MG63 (cell line): ENCODE data around the gene ZC3H6. TPM values are rescaled to one million over a fixed set of nuclear protein-coding genes. Genes with fewer than 3 reads are reported as not detected.
"Not testable (repeated sequence)": the region's sequence is repeated elsewhere in the genome, so short reads cannot be mapped to it uniquely, and the experiment has no call there.

Source experiments
- DNase-seq: peaks from one replicate; pipeline ENCODE4 v3.0.0-alpha.2; 2020
- H3K27me3 ChIP-seq: fragments of 250-450 bp; sonication (Bioruptor Pico); 2 replicates; pipeline ENCODE4 v1.5.1; 2020; ENCODE audit warnings: mild to moderate bottlenecking, moderate library complexity
- H3K36me3 ChIP-seq: fragments of 250-450 bp; sonication (Bioruptor Pico); 2 replicates; pipeline ENCODE4 v1.5.1; 2020; ENCODE audit warnings: mild to moderate bottlenecking, moderate library complexity
- H3K4me3 ChIP-seq: fragments of 250-450 bp; sonication (Bioruptor Pico); 2 replicates; pipeline ENCODE4 v1.5.1; 2020; ENCODE audit warnings: mild to moderate bottlenecking, moderate library complexity
- H3K9me3 ChIP-seq: fragments of 250-450 bp; sonication (Bioruptor Pico); 2 replicates; pipeline ENCODE4 v1.5.1; 2020; ENCODE audit warnings: mild to moderate bottlenecking, moderate library complexity
- total RNA-seq: library from RNA; depleted of rRNA; stranded (reverse); fragments of >200 nt; shearing (Covaris generic); gene quantifications from 2 replicates; pipeline ENCODE4 v1.2.3, GENCODE V29; 2014; ENCODE audit warnings: low replicate concordance

The ZC3H6 gene
- total RNA-seq, 1 experiment from 2014 or later = 0.26 TPM

GRCh38 chr2:112262876-112263275 lies 12.5 kb upstream of the ZC3H6 start:
- Histone ChIP-seq H3K4me3 (no peak overlapping the region), H3K27me3 (no peaks in the 10 kb centered on the region), H3K36me3 (no peaks in the 10 kb centered on the region), H3K9me3 (no peaks in the 10 kb centered on the region)
- no peak for DNase-seq

DNA sequence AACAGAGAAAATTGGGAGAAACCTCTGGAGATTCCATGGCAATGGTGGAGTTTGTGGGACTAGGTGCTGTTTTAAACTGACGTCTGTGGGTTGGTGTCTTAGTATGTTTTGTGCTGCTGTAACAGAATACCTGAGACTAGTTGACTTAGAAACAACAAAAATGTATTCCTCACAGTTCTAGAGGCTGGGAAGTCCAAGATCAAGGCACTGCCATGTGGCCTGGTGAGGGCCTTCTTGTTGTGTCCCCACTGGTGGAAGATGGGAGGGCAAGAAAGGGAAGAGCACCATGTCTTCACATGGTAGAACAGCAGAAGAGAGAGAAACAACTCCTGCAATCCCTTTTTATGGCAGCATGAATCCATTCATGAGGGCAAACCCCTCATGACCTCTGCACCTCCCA lies 6.8 kb upstream of the ZC3H6 start:
- no peak for DNase-seq
- no peaks in the 10 kb centered on the region for H3K27me3 ChIP-seq
- no peak overlapping the region for H3K4me3 ChIP-seq
- H3K9me3 ChIP-seq = no peaks in the 10 kb centered on the region
- H3K36me3 ChIP-seq = no peaks in the 10 kb centered on the region

DNA sequence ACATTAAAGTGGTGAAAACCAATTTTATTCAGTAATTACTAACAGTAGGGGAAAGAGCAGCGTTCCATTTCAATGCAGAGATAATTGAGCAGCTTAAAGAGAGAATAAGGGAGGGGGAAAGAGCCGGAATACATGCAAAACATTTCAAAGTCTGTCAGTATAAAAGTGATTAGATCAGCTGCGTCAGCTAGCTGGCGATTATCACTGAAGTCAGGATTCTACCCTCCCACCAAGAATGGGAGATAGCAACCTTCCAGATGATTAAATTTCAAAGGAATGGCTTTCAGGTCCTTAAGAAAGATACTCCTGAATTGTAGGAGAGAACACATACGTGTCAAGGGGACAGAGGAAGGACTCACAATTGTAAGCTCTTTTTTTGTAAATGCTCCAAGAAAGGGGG lies 2.7 kb upstream of the ZC3H6 start:
- no peaks in the 10 kb centered on the region for H3K27me3 ChIP-seq
- H3K4me3 ChIP-seq = no peak overlapping the region
- no peak for DNase-seq
- no peaks in the 10 kb centered on the region for H3K9me3 ChIP-seq
- H3K36me3 ChIP-seq = no peaks in the 10 kb centered on the region

GRCh38 chr2:112273349-112273748 lies 2.0 kb upstream of the ZC3H6 start:
- no peak for DNase-seq
- no peaks in the 10 kb centered on the region for H3K9me3 ChIP-seq
- no peaks in the 10 kb centered on the region for H3K27me3 ChIP-seq

GRCh38 chr2:112275887-112276773 lies 733 bp downstream of the ZC3H6 start:
- no peaks in the 10 kb centered on the region for H3K36me3 ChIP-seq
- H3K4me3 ChIP-seq = peak overlapping the region; percentile 90
- no peaks in the 10 kb centered on the region for H3K9me3 ChIP-seq
- H3K27me3 ChIP-seq = no peaks in the 10 kb centered on the region
- DNase-seq = peak; percentile 92

More at GRCh38 chr2:112273349-112273748, 2.0 kb upstream of the ZC3H6 start:
- no peak overlapping the region for H3K4me3 ChIP-seq
- no peaks in the 10 kb centered on the region for H3K36me3 ChIP-seq

DNA sequence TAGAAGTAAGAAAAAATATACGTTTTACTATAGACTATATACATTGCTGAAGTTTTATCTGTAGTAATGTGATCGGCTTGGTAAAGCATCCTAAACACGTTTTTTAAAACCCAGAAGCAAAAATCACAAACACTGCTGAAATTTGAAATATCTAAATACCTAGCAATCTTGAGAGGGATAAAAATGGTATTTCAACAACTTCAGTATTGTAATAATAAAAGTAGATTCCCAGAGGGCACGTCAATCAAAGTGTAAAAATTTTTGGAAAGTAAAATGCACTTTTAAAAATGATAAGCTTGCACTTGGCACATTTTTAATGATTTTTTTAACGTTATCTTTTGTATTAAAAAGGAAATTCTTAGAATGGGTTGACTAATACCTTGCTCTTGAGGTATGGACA lies 1.6 kb downstream of the ZC3H6 start:
- H3K4me3 ChIP-seq = no peak overlapping the region
- H3K27me3 ChIP-seq = no peaks in the 10 kb centered on the region
- DNase-seq = no peak

DNA sequence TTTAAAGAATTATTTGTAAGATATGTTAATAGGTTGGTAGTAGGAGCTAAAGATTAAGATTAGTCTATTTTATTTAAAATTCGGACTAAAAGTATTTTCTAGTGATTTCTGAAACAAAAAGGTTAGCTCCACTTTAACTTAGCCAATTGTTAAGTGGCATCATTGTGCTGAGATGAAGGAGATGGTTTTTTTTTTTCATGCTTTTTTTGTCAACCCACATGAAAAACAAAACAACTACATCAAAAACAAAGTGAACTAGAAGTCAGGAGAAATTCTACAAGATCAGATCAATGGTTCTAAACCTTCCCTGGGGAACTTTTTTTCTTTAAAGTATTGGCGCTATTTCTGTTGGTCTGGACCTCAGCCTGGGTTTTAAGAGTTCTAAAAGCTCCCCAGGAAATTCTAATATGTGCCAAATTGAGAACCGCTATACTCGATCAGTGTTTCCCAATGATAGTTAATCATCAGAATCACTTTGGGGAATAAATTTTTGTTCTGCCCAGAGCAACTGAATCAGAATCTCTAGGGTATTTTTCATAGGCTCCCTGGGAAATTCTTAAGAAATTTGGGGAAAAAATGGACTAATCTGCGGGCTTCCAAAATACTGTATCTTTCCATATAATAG lies 2.3 kb downstream of the ZC3H6 start:
- H3K4me3 ChIP-seq = no peak overlapping the region
- no peaks in the 10 kb centered on the region for H3K36me3 ChIP-seq
- no peak for DNase-seq

More for the DNA sequence above, 1.6 kb downstream of the ZC3H6 start:
- H3K36me3 ChIP-seq = no peaks in the 10 kb centered on the region
- H3K9me3 ChIP-seq = no peaks in the 10 kb centered on the region

DNA sequence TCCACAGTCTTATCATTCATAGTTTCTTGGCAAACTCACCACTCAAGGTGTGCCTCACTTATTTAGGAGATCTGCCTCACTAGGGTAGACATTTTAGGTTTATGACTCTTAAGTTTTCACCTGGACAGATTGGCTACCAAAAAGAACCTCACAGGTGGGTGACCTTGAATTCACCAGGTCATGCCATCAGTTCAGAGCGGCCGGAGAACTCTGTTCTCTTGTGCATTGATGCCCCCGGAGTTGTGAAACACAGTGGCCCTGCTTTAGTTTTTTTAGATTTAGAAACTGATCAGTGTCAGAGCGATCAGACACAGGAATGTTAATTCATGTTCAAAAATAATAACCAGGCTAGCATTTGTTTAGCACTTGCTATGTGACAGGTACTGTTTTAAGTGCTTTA lies 6.7 kb downstream of the ZC3H6 start:
- H3K4me3 ChIP-seq, H3K36me3 ChIP-seq, H3K27me3 ChIP-seq, DNase-seq, H3K9me3 ChIP-seq: not testable (repeated sequence)

More for the DNA sequence above, 2.3 kb downstream of the ZC3H6 start:
- Histone ChIP-seq H3K9me3 (no peaks in the 10 kb centered on the region), H3K27me3 (no peaks in the 10 kb centered on the region)

DNA sequence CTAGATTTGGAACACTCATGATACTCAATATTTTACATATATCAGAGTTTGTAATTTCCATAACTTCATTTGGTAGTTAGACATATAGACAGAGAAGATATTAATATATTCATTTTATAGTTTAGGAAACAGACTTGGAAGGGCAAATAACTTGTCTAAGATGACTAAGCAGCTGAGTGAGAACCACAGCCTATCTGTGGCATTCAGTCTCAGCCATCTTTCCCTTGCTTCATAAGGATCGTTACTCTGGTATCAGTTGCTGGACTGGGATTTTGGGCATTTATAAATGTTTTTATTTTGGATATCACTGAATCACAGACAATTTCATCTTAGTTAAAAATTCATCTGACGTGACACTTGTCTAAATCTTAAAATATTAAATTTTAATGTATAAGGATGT lies 8.1 kb downstream of the ZC3H6 start:
- H3K4me3 ChIP-seq, DNase-seq, H3K36me3 ChIP-seq, H3K27me3 ChIP-seq, H3K9me3 ChIP-seq: not testable (repeated sequence)

- Histone ChIP-seq H3K36me3 (no peaks in the 10 kb centered on the region), H3K9me3 (no peaks in the 10 kb centered on the region), H3K4me3 (no peak overlapping the region), H3K27me3 (no peaks in the 10 kb centered on the region)
- DNase-seq = no peak
Observed at GRCh38 chr2:112290088-112290487, 14.7 kb downstream of the ZC3H6 start.

GRCh38 chr2:112290648-112291047 lies 15.3 kb downstream of the ZC3H6 start:
- Histone ChIP-seq H3K27me3 (no peaks in the 10 kb centered on the region), H3K9me3 (no peaks in the 10 kb centered on the region), H3K36me3 (no peaks in the 10 kb centered on the region), H3K4me3 (no peak overlapping the region)
- DNase-seq = no peak

- Histone ChIP-seq H3K9me3 (no peaks in the 10 kb centered on the region), H3K27me3 (no peaks in the 10 kb centered on the region), H3K4me3 (no peak overlapping the region), H3K36me3 (no peaks in the 10 kb centered on the region)
- no peak for DNase-seq
Observed at GRCh38 chr2:112293636-112294401, 18.4 kb downstream of the ZC3H6 start.

DNA sequence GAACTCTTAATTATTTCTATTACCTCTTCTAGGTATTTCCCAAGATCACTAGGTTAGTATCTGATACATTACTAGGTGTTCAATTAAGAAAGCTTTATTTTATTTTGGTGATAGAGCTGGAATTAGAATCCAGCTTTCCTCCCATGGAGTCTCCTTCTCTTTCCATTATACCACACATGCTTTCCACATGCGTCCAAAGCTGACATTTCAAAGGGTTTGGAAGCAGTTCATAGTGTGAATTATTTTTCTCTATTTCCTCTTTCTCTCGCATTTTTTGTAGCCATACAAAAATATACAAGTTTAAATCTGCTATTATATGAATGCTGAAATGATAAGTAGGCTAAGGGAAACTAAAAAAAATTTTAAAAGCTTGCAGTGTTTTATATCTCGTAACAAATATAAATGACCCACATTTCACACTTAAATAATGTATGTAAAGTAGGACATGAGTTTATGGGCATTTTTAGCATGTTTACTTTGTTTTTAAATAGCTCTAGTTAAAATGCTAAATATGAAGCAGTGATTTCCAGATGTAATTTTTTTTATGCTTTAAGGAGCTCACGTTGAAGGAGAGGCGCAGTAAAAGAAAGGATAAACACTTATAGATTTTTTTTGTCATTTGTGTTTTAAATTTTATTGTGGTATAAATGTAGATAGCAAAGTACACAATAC lies 20.1 kb downstream of the ZC3H6 start:
- Histone ChIP-seq H3K27me3 (no peaks in the 10 kb centered on the region), H3K36me3 (no peaks in the 10 kb centered on the region), H3K4me3 (no peak overlapping the region), H3K9me3 (no peaks in the 10 kb centered on the region)
- DNase-seq = no peak

DNA sequence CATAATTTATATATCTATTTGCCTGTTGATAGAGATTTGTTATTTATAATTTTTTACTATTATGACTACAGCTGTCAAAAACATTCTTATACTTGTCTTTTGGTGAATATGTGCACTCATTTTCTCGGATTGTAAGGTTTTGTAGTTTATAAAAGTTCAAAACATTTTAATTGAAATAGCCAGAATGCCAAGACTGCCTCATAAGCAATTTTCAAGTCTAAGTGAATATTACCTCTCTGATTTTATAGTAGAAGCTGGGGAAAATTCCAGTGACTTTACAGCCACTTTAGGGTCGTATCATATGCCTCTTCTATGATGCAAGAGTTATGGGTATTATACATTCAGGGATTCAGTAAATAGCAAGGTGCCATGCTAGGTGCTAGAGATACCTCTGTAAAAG lies 21.0 kb downstream of the ZC3H6 start:
- H3K9me3 ChIP-seq = no peaks in the 10 kb centered on the region
- H3K36me3 ChIP-seq = no peaks in the 10 kb centered on the region

DNA sequence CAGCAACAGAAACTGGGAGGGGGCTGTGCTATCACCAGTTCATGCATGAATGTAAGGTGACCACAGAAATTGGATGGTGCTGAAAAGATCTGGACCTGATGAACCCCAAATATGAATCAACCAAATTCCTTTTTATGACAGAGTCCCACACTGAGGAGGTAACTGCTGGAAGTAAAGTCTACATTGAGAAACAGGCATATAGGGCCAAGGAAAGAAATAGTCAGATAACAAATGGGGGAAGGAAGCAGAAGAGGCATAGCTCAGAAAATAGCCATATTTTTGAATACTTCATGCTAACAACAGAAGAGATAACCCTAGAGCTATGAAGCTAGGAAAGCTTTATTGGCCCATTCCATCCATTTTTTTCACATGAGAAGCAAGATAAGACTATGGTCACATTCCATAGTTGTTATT lies 25.8 kb downstream of the ZC3H6 start:
- Histone ChIP-seq H3K27me3 (no peaks in the 10 kb centered on the region), H3K36me3 (no peaks in the 10 kb centered on the region), H3K4me3 (no peak overlapping the region), H3K9me3 (no peaks in the 10 kb centered on the region)
- peak; percentile 22 for DNase-seq

More for the DNA sequence above, 21.0 kb downstream of the ZC3H6 start:
- DNase-seq = no peak
- Histone ChIP-seq H3K27me3 (no peaks in the 10 kb centered on the region), H3K4me3 (no peak overlapping the region)

GRCh38 chr2:112301973-112302372 lies 26.6 kb downstream of the ZC3H6 start:
- Histone ChIP-seq H3K9me3 (no peaks in the 10 kb centered on the region), H3K4me3 (no peak overlapping the region), H3K27me3 (no peaks in the 10 kb centered on the region), H3K36me3 (no peaks in the 10 kb centered on the region)
- no peak for DNase-seq
